ENCODE measurements around the gene INPP5J.

Gene INPP5J

GRCh38 chr22:31126128-31126868, 3.5 kb downstream of the INPP5J start:
- Mint-ChIP-seq H3K36me3 (no peaks in the 10 kb centered on the region), H3K9me3 (no peaks in the 10 kb centered on the region), H3K27ac (no peak overlapping the region), H3K4me3 (no peak overlapping the region), H3K4me1 (no peaks in the 10 kb centered on the region), H3K27me3 (no peaks in the 10 kb centered on the region)

DNA sequence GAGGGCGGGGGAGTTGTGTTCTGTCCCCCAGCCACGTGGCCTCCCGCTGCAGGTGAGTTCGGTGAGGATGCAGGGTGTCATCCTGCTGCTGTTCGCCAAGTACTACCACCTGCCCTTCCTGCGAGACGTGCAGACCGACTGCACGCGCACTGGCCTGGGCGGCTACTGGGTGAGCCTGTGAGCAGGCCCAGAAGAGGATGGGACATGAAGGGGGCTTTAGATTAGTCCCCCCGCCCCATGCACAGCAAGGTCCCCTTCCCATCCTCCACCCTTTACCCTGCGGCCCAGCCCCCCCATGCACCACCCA, 4.1 kb downstream of the INPP5J start:
- Mint-ChIP-seq H3K27me3 (no peaks in the 10 kb centered on the region), H3K4me3 (no peak overlapping the region), H3K9me3 (no peaks in the 10 kb centered on the region), H3K27ac (no peak overlapping the region), H3K4me1 (no peaks in the 10 kb centered on the region), H3K36me3 (no peaks in the 10 kb centered on the region)

GRCh38 chr22:31127181-31127772, 4.5 kb downstream of the INPP5J start:
- Mint-ChIP-seq H3K4me1 (no peaks in the 10 kb centered on the region), H3K27ac (no peak overlapping the region), H3K9me3 (no peaks in the 10 kb centered on the region), H3K36me3 (no peaks in the 10 kb centered on the region), H3K4me3 (no peak overlapping the region), H3K27me3 (no peaks in the 10 kb centered on the region)

- no peak overlapping the region for H3K27ac Mint-ChIP-seq
- H3K4me3 Mint-ChIP-seq = no peak overlapping the region
- no peaks in the 10 kb centered on the region for H3K27me3 Mint-ChIP-seq
- H3K9me3 Mint-ChIP-seq = no peaks in the 10 kb centered on the region
- H3K36me3 Mint-ChIP-seq = no peaks in the 10 kb centered on the region
- H3K4me1 Mint-ChIP-seq = no peaks in the 10 kb centered on the region
Measured at GRCh38 chr22:31128156-31128555, 5.4 kb downstream of the INPP5J start.

DNA sequence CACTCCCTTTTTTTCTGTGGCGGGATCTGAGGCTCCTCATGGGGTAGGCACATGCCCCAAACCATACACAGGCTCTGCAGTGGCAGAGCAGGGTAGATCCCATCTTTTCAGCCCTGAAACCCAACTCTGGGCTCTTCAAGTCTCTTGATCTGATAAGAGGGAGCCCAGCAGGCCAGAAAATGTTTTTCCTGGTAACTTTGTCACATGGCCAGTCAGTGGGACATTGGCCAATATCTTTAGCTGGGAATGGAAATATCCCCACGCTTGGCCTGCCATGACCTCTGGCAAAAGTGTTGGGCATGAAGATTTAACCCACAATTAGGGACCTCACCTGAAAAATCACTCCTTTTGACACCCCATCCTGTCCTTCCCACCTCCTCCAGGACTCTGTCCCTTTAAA, 8.1 kb downstream of the INPP5J start:
- Mint-ChIP-seq H3K4me1 (no peaks in the 10 kb centered on the region), H3K9me3 (no peaks in the 10 kb centered on the region), H3K27ac (no peak overlapping the region), H3K36me3 (no peaks in the 10 kb centered on the region), H3K4me3 (no peak overlapping the region), H3K27me3 (no peaks in the 10 kb centered on the region)

DNA sequence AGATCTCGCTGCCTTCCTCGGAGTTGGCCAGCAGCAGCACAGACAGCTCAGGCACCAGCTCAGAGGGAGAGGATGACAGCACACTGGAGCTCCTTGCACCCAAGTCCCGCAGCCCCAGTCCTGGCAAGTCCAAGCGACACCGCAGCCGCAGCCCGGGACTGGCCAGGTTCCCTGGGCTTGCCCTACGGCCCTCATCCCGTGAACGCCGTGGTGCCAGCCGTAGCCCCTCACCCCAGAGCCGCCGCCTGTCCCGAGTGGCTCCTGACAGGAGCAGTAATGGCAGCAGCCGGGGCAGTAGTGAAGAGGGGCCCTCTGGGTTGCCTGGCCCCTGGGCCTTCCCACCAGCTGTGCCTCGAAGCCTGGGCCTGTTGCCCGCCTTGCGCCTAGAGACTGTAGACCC, 11.1 kb downstream of the INPP5J start:
- no peaks in the 10 kb centered on the region for H3K9me3 Mint-ChIP-seq

GRCh38 chr22:31134688-31135087, 11.9 kb downstream of the INPP5J start:
- no peak overlapping the region for H3K4me3 Mint-ChIP-seq
- no peak overlapping the region for H3K27ac Mint-ChIP-seq
- H3K9me3 Mint-ChIP-seq = no peaks in the 10 kb centered on the region
- H3K27me3 Mint-ChIP-seq = no peaks in the 10 kb centered on the region
- H3K36me3 Mint-ChIP-seq = no peaks in the 10 kb centered on the region
- H3K4me1 Mint-ChIP-seq = no peaks in the 10 kb centered on the region

More for the DNA sequence above, 11.1 kb downstream of the INPP5J start:
- H3K27ac Mint-ChIP-seq = no peak overlapping the region
- H3K27me3 Mint-ChIP-seq = no peaks in the 10 kb centered on the region
- H3K4me3 Mint-ChIP-seq = no peak overlapping the region
- H3K4me1 Mint-ChIP-seq = no peaks in the 10 kb centered on the region
- no peaks in the 10 kb centered on the region for H3K36me3 Mint-ChIP-seq

- no peak overlapping the region for H3K4me3 Mint-ChIP-seq
- no peaks in the 10 kb centered on the region for H3K4me1 Mint-ChIP-seq
- no peaks in the 10 kb centered on the region for H3K9me3 Mint-ChIP-seq
- no peak overlapping the region for H3K27ac Mint-ChIP-seq
- H3K36me3 Mint-ChIP-seq = no peaks in the 10 kb centered on the region
- H3K27me3 Mint-ChIP-seq = no peaks in the 10 kb centered on the region
Measured at GRCh38 chr22:31135706-31136105, 12.9 kb downstream of the INPP5J start.

GRCh38 chr22:31136155-31136554, 13.4 kb downstream of the INPP5J start:
- no peaks in the 10 kb centered on the region for H3K36me3 Mint-ChIP-seq
- no peak overlapping the region for H3K4me3 Mint-ChIP-seq
- no peaks in the 10 kb centered on the region for H3K27me3 Mint-ChIP-seq
- H3K4me1 Mint-ChIP-seq = no peaks in the 10 kb centered on the region
- no peaks in the 10 kb centered on the region for H3K9me3 Mint-ChIP-seq
- no peak overlapping the region for H3K27ac Mint-ChIP-seq

- Mint-ChIP-seq H3K9me3 (no peaks in the 10 kb centered on the region), H3K4me3 (no peak overlapping the region), H3K4me1 (no peaks in the 10 kb centered on the region), H3K27ac (no peak overlapping the region), H3K36me3 (no peaks in the 10 kb centered on the region), H3K27me3 (no peaks in the 10 kb centered on the region)
Measured at GRCh38 chr22:31136711-31137110, 13.9 kb downstream of the INPP5J start.

DNA sequence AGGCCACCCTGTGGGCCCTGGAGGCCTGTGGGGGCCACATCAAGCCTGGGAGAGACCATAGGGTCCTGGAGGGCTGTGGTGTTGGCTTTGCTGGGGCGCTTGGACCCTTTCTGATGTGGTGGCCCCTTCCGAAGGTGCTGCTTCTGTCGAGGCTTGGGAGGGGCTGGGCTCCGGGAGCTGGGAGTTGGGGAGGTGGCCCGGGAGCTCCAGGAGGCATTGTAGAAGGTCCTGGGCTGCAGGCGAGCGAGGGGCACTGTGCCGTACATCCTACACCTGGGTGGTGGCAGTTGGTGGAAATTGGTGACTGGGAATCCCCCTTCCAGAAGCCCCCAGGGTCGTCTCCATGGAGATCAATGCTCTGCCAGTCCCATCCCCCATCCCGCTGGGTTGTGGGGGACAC, 15.0 kb downstream of the INPP5J start:
- no peak overlapping the region for H3K4me3 Mint-ChIP-seq
- H3K9me3 Mint-ChIP-seq = no peaks in the 10 kb centered on the region
- no peaks in the 10 kb centered on the region for H3K27me3 Mint-ChIP-seq
- no peaks in the 10 kb centered on the region for H3K4me1 Mint-ChIP-seq
- no peaks in the 10 kb centered on the region for H3K36me3 Mint-ChIP-seq
- no peak overlapping the region for H3K27ac Mint-ChIP-seq

GRCh38 chr22:31138126-31138525, 15.4 kb downstream of the INPP5J start:
- no peaks in the 10 kb centered on the region for H3K4me1 Mint-ChIP-seq
- no peaks in the 10 kb centered on the region for H3K27me3 Mint-ChIP-seq
- no peaks in the 10 kb centered on the region for H3K9me3 Mint-ChIP-seq
- H3K27ac Mint-ChIP-seq = no peak overlapping the region
- H3K36me3 Mint-ChIP-seq = no peaks in the 10 kb centered on the region
- no peak overlapping the region for H3K4me3 Mint-ChIP-seq

DNA sequence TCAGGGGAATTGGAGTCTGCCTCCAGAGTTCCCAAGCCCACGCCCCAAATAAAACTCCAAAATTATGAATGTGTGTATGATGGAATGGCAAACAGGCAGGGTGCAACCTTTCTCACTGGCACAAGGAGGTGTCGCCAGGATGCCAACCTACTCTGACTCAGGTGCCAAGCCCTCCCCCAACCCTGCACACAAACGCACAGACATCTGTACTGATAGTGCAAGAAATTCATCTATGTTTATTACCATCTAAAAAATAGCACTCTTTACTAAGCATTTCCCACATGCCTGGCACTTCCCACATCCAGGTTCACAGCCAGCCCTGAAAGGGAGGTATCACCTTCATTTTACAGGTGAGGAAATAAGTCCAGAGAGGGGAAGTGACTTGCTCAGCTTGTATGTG, 16.3 kb downstream of the INPP5J start:
- Mint-ChIP-seq H3K9me3 (no peaks in the 10 kb centered on the region), H3K4me1 (peaks cover 4% of the 10 kb centered on the region), H3K36me3 (no peaks in the 10 kb centered on the region), H3K27ac (no peak overlapping the region), H3K27me3 (no peaks in the 10 kb centered on the region), H3K4me3 (no peak overlapping the region)

GRCh38 chr22:31139866-31140716, 17.3 kb downstream of the INPP5J start, which contains the start of gene PLA2G3:
Gene PLA2G3, minus strand, starts transcription at chr22:31140508. Its CDS starts 154 bp downstream, at chr22:31140354.
- H3K4me3 Mint-ChIP-seq = no peak within 1 kb of the TSS
- peaks cover 6% of the 10 kb centered on the region for H3K4me1 Mint-ChIP-seq
- H3K27ac Mint-ChIP-seq = no peak within 1 kb of the TSS
- peaks cover 3% of the 10 kb centered on the region for H3K9me3 Mint-ChIP-seq
- H3K36me3 Mint-ChIP-seq = peaks cover 2% of the 10 kb centered on the region
- no peaks in the 10 kb centered on the region for H3K27me3 Mint-ChIP-seq

DNA sequence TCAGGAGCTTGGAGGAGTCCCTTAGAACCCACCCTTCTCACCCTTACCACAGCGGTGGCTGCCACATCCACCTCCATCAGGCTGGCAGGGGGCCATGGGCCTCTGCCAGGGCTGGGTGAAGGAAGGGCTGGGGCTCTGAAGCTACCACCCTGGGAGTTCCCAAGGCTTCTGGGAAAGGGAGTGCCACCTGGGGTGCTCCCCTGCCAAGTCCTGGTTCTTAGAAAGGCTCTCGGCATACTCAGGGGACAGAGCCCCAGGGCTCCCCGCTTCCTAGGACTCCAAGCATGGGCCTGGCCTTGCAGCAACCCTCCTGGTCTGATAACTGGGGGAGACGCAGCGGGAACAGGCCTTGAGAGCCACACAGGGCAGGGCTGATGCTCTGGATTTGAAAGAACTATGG, 18.0 kb downstream of the INPP5J start:
- peaks cover 5% of the 10 kb centered on the region for H3K9me3 Mint-ChIP-seq
- H3K27ac Mint-ChIP-seq = no peak overlapping the region
- H3K4me3 Mint-ChIP-seq = no peak overlapping the region
- no peaks in the 10 kb centered on the region for H3K27me3 Mint-ChIP-seq
- peaks cover 6% of the 10 kb centered on the region for H3K4me1 Mint-ChIP-seq
- H3K36me3 Mint-ChIP-seq = peaks cover 2% of the 10 kb centered on the region

GRCh38 chr22:31141551-31141950, 18.8 kb downstream of the INPP5J start:
- no peak overlapping the region for H3K4me3 Mint-ChIP-seq
- H3K27ac Mint-ChIP-seq = no peak overlapping the region
- H3K36me3 Mint-ChIP-seq = peaks cover 2% of the 10 kb centered on the region
- H3K27me3 Mint-ChIP-seq = no peaks in the 10 kb centered on the region
- peaks cover 6% of the 10 kb centered on the region for H3K4me1 Mint-ChIP-seq
- peaks cover 5% of the 10 kb centered on the region for H3K9me3 Mint-ChIP-seq
